ENCODE data around the gene SEMA3C.

GRCh38 chr7:80773787-80774508 lies 144.9 kb downstream of the SEMA3C start:
- TF ChIP-seq, protein P1, sequence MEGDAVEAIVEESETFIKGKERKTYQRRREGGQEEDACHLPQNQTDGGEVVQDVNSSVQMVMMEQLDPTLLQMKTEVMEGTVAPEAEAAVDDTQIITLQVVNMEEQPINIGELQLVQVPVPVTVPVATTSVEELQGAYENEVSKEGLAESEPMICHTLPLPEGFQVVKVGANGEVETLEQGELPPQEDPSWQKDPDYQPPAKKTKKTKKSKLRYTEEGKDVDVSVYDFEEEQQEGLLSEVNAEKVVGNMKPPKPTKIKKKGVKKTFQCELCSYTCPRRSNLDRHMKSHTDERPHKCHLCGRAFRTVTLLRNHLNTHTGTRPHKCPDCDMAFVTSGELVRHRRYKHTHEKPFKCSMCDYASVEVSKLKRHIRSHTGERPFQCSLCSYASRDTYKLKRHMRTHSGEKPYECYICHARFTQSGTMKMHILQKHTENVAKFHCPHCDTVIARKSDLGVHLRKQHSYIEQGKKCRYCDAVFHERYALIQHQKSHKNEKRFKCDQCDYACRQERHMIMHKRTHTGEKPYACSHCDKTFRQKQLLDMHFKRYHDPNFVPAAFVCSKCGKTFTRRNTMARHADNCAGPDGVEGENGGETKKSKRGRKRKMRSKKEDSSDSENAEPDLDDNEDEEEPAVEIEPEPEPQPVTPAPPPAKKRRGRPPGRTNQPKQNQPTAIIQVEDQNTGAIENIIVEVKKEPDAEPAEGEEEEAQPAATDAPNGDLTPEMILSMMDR (IDR thresholded peaks at IDR 0.05; ENCODE audit: insufficient read depth, low read length) = no peak
- no peak for TF ChIP-seq POLR2AphosphoS5 (IDR thresholded peaks at IDR 0.05; ENCODE audit: low read depth)
- TF ChIP-seq, protein P2, sequence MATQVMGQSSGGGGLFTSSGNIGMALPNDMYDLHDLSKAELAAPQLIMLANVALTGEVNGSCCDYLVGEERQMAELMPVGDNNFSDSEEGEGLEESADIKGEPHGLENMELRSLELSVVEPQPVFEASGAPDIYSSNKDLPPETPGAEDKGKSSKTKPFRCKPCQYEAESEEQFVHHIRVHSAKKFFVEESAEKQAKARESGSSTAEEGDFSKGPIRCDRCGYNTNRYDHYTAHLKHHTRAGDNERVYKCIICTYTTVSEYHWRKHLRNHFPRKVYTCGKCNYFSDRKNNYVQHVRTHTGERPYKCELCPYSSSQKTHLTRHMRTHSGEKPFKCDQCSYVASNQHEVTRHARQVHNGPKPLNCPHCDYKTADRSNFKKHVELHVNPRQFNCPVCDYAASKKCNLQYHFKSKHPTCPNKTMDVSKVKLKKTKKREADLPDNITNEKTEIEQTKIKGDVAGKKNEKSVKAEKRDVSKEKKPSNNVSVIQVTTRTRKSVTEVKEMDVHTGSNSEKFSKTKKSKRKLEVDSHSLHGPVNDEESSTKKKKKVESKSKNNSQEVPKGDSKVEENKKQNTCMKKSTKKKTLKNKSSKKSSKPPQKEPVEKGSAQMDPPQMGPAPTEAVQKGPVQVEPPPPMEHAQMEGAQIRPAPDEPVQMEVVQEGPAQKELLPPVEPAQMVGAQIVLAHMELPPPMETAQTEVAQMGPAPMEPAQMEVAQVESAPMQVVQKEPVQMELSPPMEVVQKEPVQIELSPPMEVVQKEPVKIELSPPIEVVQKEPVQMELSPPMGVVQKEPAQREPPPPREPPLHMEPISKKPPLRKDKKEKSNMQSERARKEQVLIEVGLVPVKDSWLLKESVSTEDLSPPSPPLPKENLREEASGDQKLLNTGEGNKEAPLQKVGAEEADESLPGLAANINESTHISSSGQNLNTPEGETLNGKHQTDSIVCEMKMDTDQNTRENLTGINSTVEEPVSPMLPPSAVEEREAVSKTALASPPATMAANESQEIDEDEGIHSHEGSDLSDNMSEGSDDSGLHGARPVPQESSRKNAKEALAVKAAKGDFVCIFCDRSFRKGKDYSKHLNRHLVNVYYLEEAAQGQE (IDR thresholded peaks at IDR 0.05; ENCODE audit: insufficient replicate concordance, low read depth) = no peak
